Measurements from ENCODE around the gene PSMA6.

GRCh38 chr14:35286707-35287106 lies 5.5 kb upstream of the PSMA6 start:
- TF ChIP-seq REST (IDR thresholded peaks at IDR 0.05; ENCODE audit: low read depth): no peak
- no peak for TF ChIP-seq CEBPB (IDR thresholded peaks at IDR 0.05)
- TF ChIP-seq MAX (IDR thresholded peaks at IDR 0.05): no peak
- TF ChIP-seq RAD21 (IDR thresholded peaks at IDR 0.05; ENCODE audit: low read depth): no peak
- no peak for TF ChIP-seq TCF12 (IDR thresholded peaks at IDR 0.05; ENCODE audit: low read depth)
- no peak for TF ChIP-seq TAF1 (IDR thresholded peaks at IDR 0.05; ENCODE audit: low read depth)
- no peak for TF ChIP-seq EP300 (IDR thresholded peaks at IDR 0.05; ENCODE audit: borderline replicate concordance)
- TF ChIP-seq YY1 (IDR thresholded peaks at IDR 0.05; ENCODE audit: low read depth): no peak
- no peak for TF ChIP-seq CREB1 (IDR thresholded peaks at IDR 0.05; ENCODE audit: low read depth)
